ENCODE data around the gene ADCYAP1R1. TPM values are rescaled to one million over a fixed set of nuclear protein-coding genes. Genes with fewer than 3 reads are reported as not detected.

Gene ADCYAP1R1
- total RNA-seq, 4 donors from 2014 or later = 1.9 to 7.4 (median 3.4) TPM

DNA sequence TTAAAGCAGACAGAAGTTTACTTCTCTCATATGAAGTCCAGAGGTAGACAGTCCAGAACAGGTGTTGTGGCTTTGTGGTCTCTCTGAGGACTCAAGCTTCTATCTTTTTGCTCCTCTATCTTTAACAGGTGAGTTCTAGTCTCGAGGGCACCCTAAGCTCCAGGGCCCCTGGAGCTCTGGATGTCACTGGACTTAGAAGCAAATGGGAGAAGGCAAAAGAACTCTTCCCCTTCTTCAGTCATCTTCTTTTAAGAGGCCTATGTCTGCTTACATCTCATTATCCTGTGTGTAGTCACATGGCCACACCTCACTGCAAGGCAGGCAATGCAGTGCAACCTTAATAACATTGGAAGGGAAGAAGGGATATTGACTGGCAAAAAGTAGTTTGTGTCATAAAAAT lies 61.6 kb downstream of the ADCYAP1R1 start:
- 29% methylated on average over 1 of the region's 1 CpG; no CpG with 5 or more reads in 1 of the 2 donors for WGBS, 2 donors (ENCODE audit: low coverage in 1 of 2)
- Histone ChIP-seq H3K27ac (no peak overlapping the region), H3K4me3 (no peak overlapping the region), H3K27me3 (no peaks in the 10 kb centered on the region), H3K9me3 (no peaks in the 10 kb centered on the region), H3K4me1 (no peaks in the 10 kb centered on the region), H3K36me3 (no peaks in the 10 kb centered on the region)
- DNase-seq = no peak
- intact Hi-C loops (cut with DNase I; ENCODE audit: low total_unique reads) (no loop called here), in situ Hi-C loops (cut with MboI; ENCODE audit: low pct_ligation_motif_present in 1 of 4, low pct_unique_long_range_greater_than_20kb in 1 of 4, low sequenced_read_pairs in 3 of 4) (loop anchor here in 1 of 4 donors (25.0 kb wide), 1 partner anchor 301 kb away; no protein-coding TSS in a partner anchor)
- TF ChIP-seq POLR2AphosphoS5 (IDR thresholded peaks at IDR 0.05) = no peak
- TF ChIP-seq, protein P1, sequence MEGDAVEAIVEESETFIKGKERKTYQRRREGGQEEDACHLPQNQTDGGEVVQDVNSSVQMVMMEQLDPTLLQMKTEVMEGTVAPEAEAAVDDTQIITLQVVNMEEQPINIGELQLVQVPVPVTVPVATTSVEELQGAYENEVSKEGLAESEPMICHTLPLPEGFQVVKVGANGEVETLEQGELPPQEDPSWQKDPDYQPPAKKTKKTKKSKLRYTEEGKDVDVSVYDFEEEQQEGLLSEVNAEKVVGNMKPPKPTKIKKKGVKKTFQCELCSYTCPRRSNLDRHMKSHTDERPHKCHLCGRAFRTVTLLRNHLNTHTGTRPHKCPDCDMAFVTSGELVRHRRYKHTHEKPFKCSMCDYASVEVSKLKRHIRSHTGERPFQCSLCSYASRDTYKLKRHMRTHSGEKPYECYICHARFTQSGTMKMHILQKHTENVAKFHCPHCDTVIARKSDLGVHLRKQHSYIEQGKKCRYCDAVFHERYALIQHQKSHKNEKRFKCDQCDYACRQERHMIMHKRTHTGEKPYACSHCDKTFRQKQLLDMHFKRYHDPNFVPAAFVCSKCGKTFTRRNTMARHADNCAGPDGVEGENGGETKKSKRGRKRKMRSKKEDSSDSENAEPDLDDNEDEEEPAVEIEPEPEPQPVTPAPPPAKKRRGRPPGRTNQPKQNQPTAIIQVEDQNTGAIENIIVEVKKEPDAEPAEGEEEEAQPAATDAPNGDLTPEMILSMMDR (IDR thresholded peaks at IDR 0.05) = no peak
- TF ChIP-seq POLR2A (IDR thresholded peaks at IDR 0.05) = no peak
- no peak for TF ChIP-seq EP300 (IDR thresholded peaks at IDR 0.05; ENCODE audit: low read depth)

DNA sequence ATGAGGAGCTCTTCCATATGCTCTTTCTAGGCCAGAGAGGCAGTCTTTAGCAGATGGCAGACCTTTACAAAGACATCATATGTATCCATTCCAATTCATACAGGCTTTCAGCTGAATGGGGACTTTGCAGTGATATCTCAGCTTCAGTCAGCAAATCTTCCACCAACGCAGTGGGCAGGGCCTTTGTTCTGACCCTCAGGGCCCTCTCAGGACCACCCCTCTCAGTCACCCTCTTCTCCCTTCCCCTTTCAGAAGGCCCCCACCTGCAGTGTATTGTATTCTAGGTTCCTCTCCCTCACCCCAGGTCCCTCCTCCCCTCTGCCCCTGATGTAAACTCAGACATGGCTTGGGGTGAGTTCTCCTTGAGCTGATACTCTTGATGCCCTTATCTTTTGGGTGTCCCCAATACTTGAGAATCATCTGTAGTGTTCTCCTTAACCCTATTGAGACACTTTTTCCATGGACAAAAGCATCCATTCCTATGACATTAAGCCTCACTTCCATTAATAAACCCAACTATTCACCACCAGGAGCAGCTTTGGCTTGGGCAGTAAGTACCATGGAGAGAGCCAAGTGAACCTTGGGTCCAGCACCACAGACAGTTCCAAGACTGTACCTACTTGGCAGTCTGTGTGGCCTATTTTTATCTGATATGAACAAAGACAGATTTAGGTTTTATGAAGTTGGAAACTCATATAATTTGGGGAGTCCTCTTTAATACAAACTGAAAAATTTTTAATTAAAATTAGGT lies 62.7 kb downstream of the ADCYAP1R1 start:
- TF ChIP-seq POLR2A (IDR thresholded peaks at IDR 0.05) (no peak), POLR2AphosphoS5 (IDR thresholded peaks at IDR 0.05) (no peak), EP300 (IDR thresholded peaks at IDR 0.05; ENCODE audit: low read depth) (no peak)
- TF ChIP-seq, protein P1 (IDR thresholded peaks at IDR 0.05) = no peak
- in situ Hi-C loops (cut with MboI; ENCODE audit: low pct_ligation_motif_present in 1 of 4, low pct_unique_long_range_greater_than_20kb in 1 of 4, low sequenced_read_pairs in 3 of 4) (loop anchor here in 1 of 4 donors (25.0 kb wide), 1 partner anchor 302 kb away; no protein-coding TSS in a partner anchor), intact Hi-C loops (cut with DNase I; ENCODE audit: low total_unique reads) (no loop called here)
- Histone ChIP-seq H3K27me3 (no peaks in the 10 kb centered on the region), H3K27ac (no peak overlapping the region), H3K4me1 (no peaks in the 10 kb centered on the region), H3K36me3 (no peaks in the 10 kb centered on the region), H3K4me3 (no peak overlapping the region), H3K9me3 (no peaks in the 10 kb centered on the region)
- no peak for DNase-seq
- 92% methylated on average over 1 of the region's 1 CpG; no CpG with 5 or more reads in 1 of the 2 donors for WGBS, 2 donors (ENCODE audit: low coverage in 1 of 2)

DNA sequence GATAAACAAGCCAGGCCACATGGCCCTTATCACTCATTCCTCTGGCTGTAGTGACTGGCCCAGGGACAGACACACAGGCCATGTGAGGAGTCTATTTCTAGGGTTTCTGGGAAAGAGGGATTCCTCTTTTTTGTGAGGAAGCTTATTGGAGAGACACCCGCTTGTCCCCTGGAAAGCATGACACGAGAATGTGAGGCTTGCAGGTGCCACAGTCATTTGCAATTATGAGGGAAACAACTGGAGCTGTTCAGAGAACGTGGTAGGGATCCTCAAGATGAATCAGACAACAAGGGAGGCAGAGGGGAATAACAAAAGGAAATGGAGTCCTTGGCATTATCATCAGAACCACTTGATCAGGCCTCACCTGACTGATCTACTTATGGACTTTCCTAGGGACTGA lies 64.5 kb downstream of the ADCYAP1R1 start:
- Histone ChIP-seq H3K27me3 (no peaks in the 10 kb centered on the region), H3K4me1 (no peaks in the 10 kb centered on the region), H3K4me3 (no peak overlapping the region), H3K9me3 (no peaks in the 10 kb centered on the region), H3K36me3 (no peaks in the 10 kb centered on the region), H3K27ac (no peak overlapping the region)
- intact Hi-C loops (cut with DNase I; ENCODE audit: low total_unique reads) (no loop called here), in situ Hi-C loops (cut with MboI; ENCODE audit: low pct_ligation_motif_present in 1 of 4, low pct_unique_long_range_greater_than_20kb in 1 of 4, low sequenced_read_pairs in 3 of 4) (loop anchor here in 1 of 4 donors (25.0 kb wide), 1 partner anchor 304 kb away; no protein-coding TSS in a partner anchor)
- DNase-seq = no peak
- TF ChIP-seq EP300 (IDR thresholded peaks at IDR 0.05; ENCODE audit: low read depth) = no peak
- TF ChIP-seq POLR2AphosphoS5 (IDR thresholded peaks at IDR 0.05) = no peak
- TF ChIP-seq, protein P1 (IDR thresholded peaks at IDR 0.05) = no peak
- TF ChIP-seq POLR2A (IDR thresholded peaks at IDR 0.05) = no peak
- WGBS, 2 donors (ENCODE audit: low coverage in 1 of 2) = 20 to 65% methylated on average over 1 to 3 of the region's 3 CpGs

DNA sequence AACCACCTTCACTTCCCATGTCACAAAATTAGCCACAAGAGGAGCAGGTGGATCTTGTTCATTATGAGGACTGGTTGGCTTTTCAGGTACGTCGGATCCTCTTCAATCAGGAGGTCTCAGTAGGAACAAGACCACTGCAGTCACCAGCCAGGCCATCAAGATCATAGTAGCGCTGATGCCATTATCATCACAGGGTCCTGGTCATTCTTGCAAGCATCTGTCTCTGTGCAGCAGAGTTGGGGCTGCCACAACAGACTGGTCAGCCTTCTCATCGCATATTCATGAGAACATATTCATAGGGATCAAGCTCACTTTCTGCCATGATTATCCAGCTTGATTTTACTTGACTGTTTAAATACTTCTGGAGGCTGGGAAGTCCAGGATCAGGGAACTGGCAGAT lies 67.1 kb downstream of the ADCYAP1R1 start:
- in situ Hi-C loops (cut with MboI; ENCODE audit: low pct_ligation_motif_present in 1 of 4, low pct_unique_long_range_greater_than_20kb in 1 of 4, low sequenced_read_pairs in 3 of 4) (loop anchor here in 1 of 4 donors (25.0 kb wide), 1 partner anchor 307 kb away; no protein-coding TSS in a partner anchor), intact Hi-C loops (cut with DNase I; ENCODE audit: low total_unique reads) (no loop called here)
- Histone ChIP-seq H3K4me3 (no peak overlapping the region), H3K27ac (no peak overlapping the region), H3K27me3 (no peaks in the 10 kb centered on the region), H3K36me3 (no peaks in the 10 kb centered on the region), H3K4me1 (no peaks in the 10 kb centered on the region), H3K9me3 (no peaks in the 10 kb centered on the region)
- TF ChIP-seq, protein P1 (IDR thresholded peaks at IDR 0.05) = no peak
- TF ChIP-seq EP300 (IDR thresholded peaks at IDR 0.05; ENCODE audit: low read depth) (no peak), POLR2A (IDR thresholded peaks at IDR 0.05) (no peak), POLR2AphosphoS5 (IDR thresholded peaks at IDR 0.05) (no peak)
- no peak for DNase-seq
- 60 to 93% methylated on average over 2 to 4 of the region's 4 CpGs for WGBS, 2 donors (ENCODE audit: low coverage in 1 of 2)
